Neural crest cell (in vitro differentiated cells): ENCODE measurements around the gene CBX2. TPM values are rescaled to one million over a fixed set of nuclear protein-coding genes. Genes with fewer than 3 reads are reported as not detected.
A peak's percentile ranks its signal among the peaks of the same experiment; 100 is the strongest.

Source experiments
- DNase-seq: peaks from one replicate; pipeline ENCODE4 v3.0.0; 2021; ENCODE audit warnings: low read depth, mixed read lengths, low spot score
- H3K27ac Mint-ChIP-seq: one replicate; pipeline ENCODE4 v1.8.0; 2021; ENCODE audit warnings: mild to moderate bottlenecking, mixed read lengths; ENCODE audit not compliant: unreplicated experiment
- H3K27me3 Mint-ChIP-seq: 2 replicates; pipeline ENCODE4 v1.8.0; 2021; ENCODE audit warnings: low read depth, mild to moderate bottlenecking, mixed read lengths
- H3K36me3 Mint-ChIP-seq: 2 replicates; pipeline ENCODE4 v1.8.0; 2021; ENCODE audit warnings: low read depth, mild to moderate bottlenecking, mixed read lengths
- H3K4me1 Mint-ChIP-seq: 2 replicates; pipeline ENCODE4 v1.8.0; 2021; ENCODE audit warnings: mixed read lengths
- H3K4me3 Mint-ChIP-seq: one replicate; pipeline ENCODE4 v1.8.0; 2021; ENCODE audit warnings: mild to moderate bottlenecking, mixed read lengths
- H3K9me3 Mint-ChIP-seq: 2 replicates; pipeline ENCODE4 v1.8.0; 2021; ENCODE audit warnings: mixed read lengths
- CTCF ChIP-seq: fragments of 200-600 bp; sonication (generic); conservative IDR thresholded peaks from 2 replicates; pipeline ENCODE4 v1.5.0; 2021; ENCODE audit warnings: antibody characterized with exemption, mild to moderate bottlenecking
- total RNA-seq: library from RNA; stranded (reverse); gene quantifications from 2 replicates; pipeline ENCODE4 v1.2.1, GENCODE V29; 2021

Gene CBX2
- total RNA-seq, 1 donor from 2014 or later = 101 TPM

- H3K9me3 Mint-ChIP-seq = no peaks in the 10 kb centered on the region
- peaks cover 45% of the 10 kb centered on the region for H3K27me3 Mint-ChIP-seq
- H3K27ac Mint-ChIP-seq = no peak overlapping the region
- no peak for TF ChIP-seq CTCF
- DNase-seq = no peak
- no peak overlapping the region for H3K4me3 Mint-ChIP-seq
- peaks cover 18% of the 10 kb centered on the region for H3K4me1 Mint-ChIP-seq
- H3K36me3 Mint-ChIP-seq = no peaks in the 10 kb centered on the region
Observed at GRCh38 chr17:79745641-79746105, 32.3 kb upstream of the CBX2 start.

- DNase-seq = no peak
- TF ChIP-seq CTCF = no peak
- Mint-ChIP-seq H3K27ac (no peak overlapping the region), H3K9me3 (no peaks in the 10 kb centered on the region), H3K27me3 (peaks cover 58% of the 10 kb centered on the region), H3K4me3 (peak overlapping the region; percentile 54), H3K36me3 (no peaks in the 10 kb centered on the region), H3K4me1 (peaks cover 17% of the 10 kb centered on the region)
Observed at GRCh38 chr17:79746889-79747507, 30.9 kb upstream of the CBX2 start.

- DNase-seq = peak; percentile 14
- Mint-ChIP-seq H3K27ac (no peak overlapping the region), H3K36me3 (no peaks in the 10 kb centered on the region), H3K27me3 (peaks cover 59% of the 10 kb centered on the region), H3K4me3 (peak overlapping the region; percentile 54), H3K4me1 (peaks cover 14% of the 10 kb centered on the region), H3K9me3 (no peaks in the 10 kb centered on the region)
- no peak for TF ChIP-seq CTCF
Observed at GRCh38 chr17:79747508-79748294, 30.2 kb upstream of the CBX2 start.

GRCh38 chr17:79748295-79749099 lies 29.5 kb upstream of the CBX2 start:
- no peak overlapping the region for H3K4me3 Mint-ChIP-seq
- no peak for TF ChIP-seq CTCF
- peaks cover 59% of the 10 kb centered on the region for H3K27me3 Mint-ChIP-seq
- H3K36me3 Mint-ChIP-seq = no peaks in the 10 kb centered on the region
- H3K27ac Mint-ChIP-seq = no peak overlapping the region
- H3K9me3 Mint-ChIP-seq = no peaks in the 10 kb centered on the region
- peaks cover 14% of the 10 kb centered on the region for H3K4me1 Mint-ChIP-seq
- no peak for DNase-seq

GRCh38 chr17:79749156-79749815 lies 28.7 kb upstream of the CBX2 start:
- TF ChIP-seq CTCF = no peak
- H3K9me3 Mint-ChIP-seq = no peaks in the 10 kb centered on the region

More at GRCh38 chr17:79749156-79749815, 28.7 kb upstream of the CBX2 start:
- H3K27ac Mint-ChIP-seq = no peak overlapping the region
- H3K36me3 Mint-ChIP-seq = no peaks in the 10 kb centered on the region
- H3K4me1 Mint-ChIP-seq = peaks cover 16% of the 10 kb centered on the region
- H3K4me3 Mint-ChIP-seq = no peak overlapping the region
- H3K27me3 Mint-ChIP-seq = peaks cover 60% of the 10 kb centered on the region
- DNase-seq = no peak
